Transverse colon (tissue), 4 donors: ENCODE data around the gene TRIM8. TPM values are rescaled to one million over a fixed set of nuclear protein-coding genes. Genes with fewer than 3 reads are reported as not detected.

ENCODE experiments used
- DNase-seq: peaks from one replicate; pipeline ENCODE4 v3.0.0-alpha.2; 2019
- H3K27ac ChIP-seq, 4 donors: fragments of 200-600 bp; sonication (generic); 2 replicates each; pipeline ENCODE4 v1.5.1; 2016 to 2018; ENCODE audit warnings: inconsistent platforms in 4 of 4
- H3K27me3 ChIP-seq: fragments of 200-600 bp; sonication (generic); 2 replicates; pipeline ENCODE4 v1.5.1; 2017; ENCODE audit warnings: inconsistent platforms
- H3K36me3 ChIP-seq, 4 donors: fragments of 200-600 bp; sonication (generic); 2 replicates each; pipeline ENCODE4 v1.5.1; 2017 to 2019; ENCODE audit warnings: inconsistent platforms in 4 of 4
- H3K4me1 ChIP-seq, 4 donors: fragments of 200-600 bp; sonication (generic); 2 replicates each; pipeline ENCODE4 v1.5.1; 2017 to 2020; ENCODE audit warnings: inconsistent platforms in 4 of 4
- H3K4me3 ChIP-seq, 4 donors: fragments of 200-600 bp; sonication (generic); 1 replicate in 1 of 4; 2 replicates in 3 of 4; pipeline versions ENCODE4 v1.5.1 to v1.6.1; 2017 to 2019; ENCODE audit warnings: inconsistent platforms in 4 of 4
- H3K9me3 ChIP-seq, 2 donors: fragments of 200-600 bp; sonication (generic); 2 replicates each; pipeline ENCODE4 v1.5.1; 2017 to 2019; ENCODE audit warnings: inconsistent platforms in 2 of 2
- CTCF ChIP-seq, 5 experiments: fragments of 200-600 bp in 3 of 5; fragments of 450-650 bp in 2 of 5; sonication (generic) in 3 of 5; IDR thresholded peaks; 1 replicate in 2 of 5; 2 replicates in 3 of 5; pipeline ENCODE4 v1.5.1; 2016 to 2017; ENCODE audit warnings: antibody characterized with exemption in 5 of 5, inconsistent platforms in 3 of 5, mild to moderate bottlenecking in 2 of 5, moderate library complexity in 1 of 5
- EP300 ChIP-seq: sonication (generic); formaldehyde crosslinking; IDR thresholded peaks from one replicate; pipeline ENCODE4 v1.6.1; 2017; ENCODE audit warnings: antibody characterized with exemption, low read depth
- POLR2A ChIP-seq: fragments of 450-650 bp; IDR thresholded peaks from one replicate; pipeline ENCODE4 v1.6.1; 2016; ENCODE audit warnings: antibody characterized with exemption, mild to moderate bottlenecking, moderate library complexity
- POLR2AphosphoS5 ChIP-seq, 3 donors: sonication (generic); formaldehyde crosslinking; IDR thresholded peaks; one replicate each; pipeline ENCODE4 v1.6.1; 2016; ENCODE audit warnings: antibody characterized with exemption in 3 of 3
- WGBS, 2 donors: methylation state at CpG; one replicate each; pipeline ENCODE4 v1.1.5; 2018; ENCODE audit warnings: low coverage in 1 of 2; 5-methylcytosine and 5-hydroxymethylcytosine counted together
- in situ Hi-C, 4 donors: fragments of 200-750 bp; cut with MboI; loops; one replicate each; pipeline versions ENCODE4 v1.15.0 to v1.15.1; 2017; ENCODE audit warnings: low sequenced_read_pairs in 3 of 4, low pct_ligation_motif_present in 1 of 4, low pct_unique_long_range_greater_than_20kb in 1 of 4
- intact Hi-C: fragments of 100-400 bp; cut with DNase I; formaldehyde crosslinking; loops from one replicate; pipeline ENCODE4 v1.15.1; 2023; ENCODE audit warnings: low total_unique reads
- total RNA-seq, 4 donors: library from RNA; depleted of rRNA; stranded (reverse); fragments of >200 nt; gene quantifications; one replicate each; pipeline ENCODE4 v1.1.0, GENCODE V29; 2016

TRIM8 gene
- total RNA-seq, 4 donors from 2014 or later, result 59.1 to 108 (median 66.8) TPM

GRCh38 chr10:102612964-102613275 lies 31.4 kb upstream of the TRIM8 start:
- peaks cover 16 to 38% (median 31%) of the 10 kb centered on the region in 4 donors for H3K4me1 ChIP-seq
- intact Hi-C loops, result no loop called here

GRCh38 chr10:102613286-102613685 lies 31.0 kb upstream of the TRIM8 start:
- Histone ChIP-seq H3K27me3 (no peaks in the 10 kb centered on the region), H3K4me1 (peaks cover 16 to 40% (median 31%) of the 10 kb centered on the region in 4 donors), H3K4me3 (no peak overlapping the region)

More at GRCh38 chr10:102612964-102613275, 31.4 kb upstream of the TRIM8 start:
- peak overlapping the region; percentile 56 to 73 (median 62) for H3K27ac ChIP-seq
- in situ Hi-C loops, result no loop called here
- peaks cover 0 to 3% (median 0%) of the 10 kb centered on the region in 4 donors for H3K36me3 ChIP-seq
- no peaks in the 10 kb centered on the region for H3K9me3 ChIP-seq
- H3K4me3 ChIP-seq, result no peak overlapping the region
- TF ChIP-seq POLR2A (no peak), CTCF (IDR thresholded peaks at IDR 0.05) (no peak), EP300 (no peak), POLR2AphosphoS5 (IDR thresholded peaks at IDR 0.05) (no peak)
- DNase-seq, result no peak
- WGBS, 2 donors, result 89 to 100% methylated on average over 4 to 8 of the region's 8 CpGs
- H3K27me3 ChIP-seq, result no peaks in the 10 kb centered on the region

GRCh38 chr10:102613785-102614184 lies 30.5 kb upstream of the TRIM8 start:
- 74% methylated on average over 7 of the region's 8 CpGs; no CpG with 5 or more reads in 1 of the 2 donors for WGBS, 2 donors
- intact Hi-C loops, result no loop called here
- Histone ChIP-seq H3K9me3 (no peaks in the 10 kb centered on the region), H3K36me3 (peaks cover 0 to 3% (median 0%) of the 10 kb centered on the region in 4 donors), H3K4me3 (no peak overlapping the region), H3K4me1 (peaks cover 16 to 42% (median 31%) of the 10 kb centered on the region in 4 donors), H3K27ac (peak overlapping the region; percentile 56 to 73 (median 62)), H3K27me3 (no peaks in the 10 kb centered on the region)
- in situ Hi-C loops, result no loop called here
- no peak for DNase-seq
- TF ChIP-seq POLR2A, result no peak
- TF ChIP-seq POLR2AphosphoS5 (IDR thresholded peaks at IDR 0.05), result no peak
- TF ChIP-seq EP300, result no peak
- no peak for TF ChIP-seq CTCF (IDR thresholded peaks at IDR 0.05)

More at GRCh38 chr10:102613286-102613685, 31.0 kb upstream of the TRIM8 start:
- DNase-seq, result no peak
- intact Hi-C loops, result no loop called here
- no peaks in the 10 kb centered on the region for H3K9me3 ChIP-seq
- 85% methylated on average over 7 of the region's 7 CpGs; no CpG with 5 or more reads in 1 of the 2 donors for WGBS, 2 donors
- peak overlapping the region; percentile 56 to 73 (median 62) for H3K27ac ChIP-seq
- H3K36me3 ChIP-seq, result peaks cover 0 to 3% (median 0%) of the 10 kb centered on the region in 4 donors
- TF ChIP-seq CTCF (IDR thresholded peaks at IDR 0.05), result no peak
- TF ChIP-seq POLR2A, result no peak
- TF ChIP-seq EP300, result no peak
- no peak for TF ChIP-seq POLR2AphosphoS5 (IDR thresholded peaks at IDR 0.05)
- in situ Hi-C loops, result no loop called here

- no peak overlapping the region for H3K4me3 ChIP-seq
- H3K27ac ChIP-seq, result peak overlapping the region in 1 of 4 donors; percentile 41
- no peak for DNase-seq
- intact Hi-C loops, result no loop called here
- no peaks in the 10 kb centered on the region for H3K9me3 ChIP-seq
- WGBS, 2 donors, result 96% methylated on average over 5 of the region's 5 CpGs; no CpG with 5 or more reads in 1 of the 2 donors
- no peaks in the 10 kb centered on the region for H3K27me3 ChIP-seq
- H3K36me3 ChIP-seq, result peaks cover 0 to 3% (median 0%) of the 10 kb centered on the region in 4 donors
- TF ChIP-seq CTCF (IDR thresholded peaks at IDR 0.05) (no peak), POLR2A (no peak), EP300 (no peak), POLR2AphosphoS5 (IDR thresholded peaks at IDR 0.05) (no peak)
- peaks cover 20 to 52% (median 41%) of the 10 kb centered on the region in 4 donors for H3K4me1 ChIP-seq
- in situ Hi-C loops, result no loop called here
Observed at GRCh38 chr10:102614888-102615287, 29.4 kb upstream of the TRIM8 start.
